ENCODE results near the gene MYO1D. TPM values are rescaled to one million over a fixed set of nuclear protein-coding genes. Genes with fewer than 3 reads are reported as not detected.
"Not testable (repeated sequence)": the region's sequence is repeated elsewhere in the genome, so short reads cannot be mapped to it uniquely, and the experiment has no call there.

MYO1D gene
- total RNA-seq, 2 experiments from 2014 or later, result 0.09 to 0.89 TPM

DNA sequence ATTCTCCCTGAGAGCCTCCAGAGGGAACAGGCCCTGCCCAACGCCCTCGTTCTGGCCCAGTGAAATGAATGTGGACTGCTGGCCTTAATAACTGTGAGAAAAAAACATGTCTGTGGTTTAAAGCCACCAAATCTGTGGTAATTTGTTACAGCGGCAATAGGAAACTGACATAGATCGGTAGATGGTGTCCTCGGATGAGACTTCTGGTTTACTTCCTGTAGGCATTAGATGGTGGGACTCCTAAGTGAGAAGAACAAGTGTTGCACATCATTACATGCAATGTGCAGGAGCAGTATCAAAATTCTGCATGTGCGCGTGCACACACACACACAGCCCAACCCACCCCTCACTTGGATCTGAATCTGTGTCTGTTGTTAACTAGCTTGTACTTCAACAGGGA lies 348.1 kb downstream of the MYO1D start:
- H3K27ac ChIP-seq (ENCODE audit: low read depth, low read length, poor library complexity, severe bottlenecking), result no peak overlapping the region
- BruUV-seq (replicated peaks), result no TSS peak
- H2AFZ ChIP-seq (ENCODE audit: low read length), result no peak overlapping the region
- no peaks in the 10 kb centered on the region for H3K9me2 ChIP-seq (ENCODE audit: insufficient read depth, low read length)
- H3K4me3 ChIP-seq (ENCODE audit: low read depth, low read length, poor library complexity, severe bottlenecking), result no peak overlapping the region
- POLR2A ChIA-PET, result no interaction called here
- H4K20me1 ChIP-seq (ENCODE audit: insufficient read depth, low read length), result no peaks in the 10 kb centered on the region
- intact Hi-C loops (cut with micrococcal nuclease; ENCODE audit: unreplicated experiment), result no loop called here
- no peaks in the 10 kb centered on the region for H3K36me3 ChIP-seq (ENCODE audit: insufficient read depth, low read length)
- H3K4me2 ChIP-seq (ENCODE audit: low read length), result no peak overlapping the region
- H3K9me3 ChIP-seq (ENCODE audit: low read length), result no peaks in the 10 kb centered on the region
- CTCF ChIA-PET (ENCODE audit: unreplicated experiment), result no interaction called here
- TF ChIP-seq EZH2phosphoT487 (IDR thresholded peaks at IDR 0.05; ENCODE audit: borderline replicate concordance, low read depth, low read length), result no peak
- TF ChIP-seq, protein P1, sequence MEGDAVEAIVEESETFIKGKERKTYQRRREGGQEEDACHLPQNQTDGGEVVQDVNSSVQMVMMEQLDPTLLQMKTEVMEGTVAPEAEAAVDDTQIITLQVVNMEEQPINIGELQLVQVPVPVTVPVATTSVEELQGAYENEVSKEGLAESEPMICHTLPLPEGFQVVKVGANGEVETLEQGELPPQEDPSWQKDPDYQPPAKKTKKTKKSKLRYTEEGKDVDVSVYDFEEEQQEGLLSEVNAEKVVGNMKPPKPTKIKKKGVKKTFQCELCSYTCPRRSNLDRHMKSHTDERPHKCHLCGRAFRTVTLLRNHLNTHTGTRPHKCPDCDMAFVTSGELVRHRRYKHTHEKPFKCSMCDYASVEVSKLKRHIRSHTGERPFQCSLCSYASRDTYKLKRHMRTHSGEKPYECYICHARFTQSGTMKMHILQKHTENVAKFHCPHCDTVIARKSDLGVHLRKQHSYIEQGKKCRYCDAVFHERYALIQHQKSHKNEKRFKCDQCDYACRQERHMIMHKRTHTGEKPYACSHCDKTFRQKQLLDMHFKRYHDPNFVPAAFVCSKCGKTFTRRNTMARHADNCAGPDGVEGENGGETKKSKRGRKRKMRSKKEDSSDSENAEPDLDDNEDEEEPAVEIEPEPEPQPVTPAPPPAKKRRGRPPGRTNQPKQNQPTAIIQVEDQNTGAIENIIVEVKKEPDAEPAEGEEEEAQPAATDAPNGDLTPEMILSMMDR (conservative IDR thresholded peaks at IDR 0.05; ENCODE audit: low read length), result no peak
- H3K79me2 ChIP-seq (ENCODE audit: insufficient read depth, low read depth, low read length), result no peaks in the 10 kb centered on the region
- DNase-seq (ENCODE audit: low spot score), result no peak
- peaks cover 16% of the 10 kb centered on the region for H3K4me1 ChIP-seq (ENCODE audit: insufficient read depth, low read length, poor library complexity, severe bottlenecking)

GRCh38 chr17:32527146-32527545 lies 349.8 kb downstream of the MYO1D start:
- H3K4me1 ChIP-seq (ENCODE audit: insufficient read depth, low read length, poor library complexity, severe bottlenecking), result peaks cover 33% of the 10 kb centered on the region
- no peak overlapping the region for H2AFZ ChIP-seq (ENCODE audit: low read length)
- CTCF ChIA-PET (ENCODE audit: unreplicated experiment), result no interaction called here
- no peak for DNase-seq (ENCODE audit: low spot score)
- H3K79me2 ChIP-seq (ENCODE audit: insufficient read depth, low read depth, low read length), result no peaks in the 10 kb centered on the region
- no peak overlapping the region for H3K27ac ChIP-seq (ENCODE audit: low read depth, low read length, poor library complexity, severe bottlenecking)
- H3K4me2 ChIP-seq (ENCODE audit: low read length), result no peak overlapping the region
- intact Hi-C loops (cut with micrococcal nuclease; ENCODE audit: unreplicated experiment), result no loop called here
- H3K4me3 ChIP-seq (ENCODE audit: low read depth, low read length, poor library complexity, severe bottlenecking), result no peak overlapping the region
- no peaks in the 10 kb centered on the region for H3K9me3 ChIP-seq (ENCODE audit: low read length)
- TF ChIP-seq EZH2phosphoT487 (IDR thresholded peaks at IDR 0.05; ENCODE audit: borderline replicate concordance, low read depth, low read length), result no peak
- TF ChIP-seq, protein P1 (conservative IDR thresholded peaks at IDR 0.05; ENCODE audit: low read length), result no peak
- no TSS peak for BruUV-seq (replicated peaks)
- H3K9me2 ChIP-seq (ENCODE audit: insufficient read depth, low read length), result no peaks in the 10 kb centered on the region
- no peaks in the 10 kb centered on the region for H3K36me3 ChIP-seq (ENCODE audit: insufficient read depth, low read length)
- H4K20me1 ChIP-seq (ENCODE audit: insufficient read depth, low read length), result no peaks in the 10 kb centered on the region
- POLR2A ChIA-PET, result no interaction called here

GRCh38 chr17:32525122-32525521 lies 351.8 kb downstream of the MYO1D start:
- intact Hi-C loops (cut with micrococcal nuclease; ENCODE audit: unreplicated experiment), result no loop called here
- POLR2A ChIA-PET, result interaction anchor here (0.6 to 0.9 kb wide), 5 partner anchors 8 to 599 kb away, joined by 3 to 4 read pairs (median 3); no protein-coding TSS in a partner anchor
- H3K36me3 ChIP-seq (ENCODE audit: insufficient read depth, low read length), result no peaks in the 10 kb centered on the region

DNA sequence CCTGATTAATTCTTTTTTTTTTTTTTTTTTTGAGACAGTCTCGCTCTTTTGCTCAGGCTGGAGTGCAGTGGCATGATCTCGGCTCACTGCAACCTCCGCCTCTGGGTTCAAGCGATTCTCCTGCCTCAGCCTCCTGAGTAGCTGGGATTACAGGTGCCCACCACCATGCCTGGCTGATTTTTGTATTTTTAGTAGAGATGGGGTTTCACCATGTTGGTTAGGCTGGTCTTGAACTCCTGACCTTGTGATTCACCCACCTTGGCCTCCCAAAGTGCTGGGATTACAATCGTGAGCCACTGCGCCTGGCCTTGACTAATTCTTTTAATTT lies 352.4 kb downstream of the MYO1D start:
- CTCF ChIA-PET (ENCODE audit: unreplicated experiment); H3K36me3 ChIP-seq (ENCODE audit: insufficient read depth, low read length); intact Hi-C loops (cut with micrococcal nuclease; ENCODE audit: unreplicated experiment); H2AFZ ChIP-seq (ENCODE audit: low read length); H3K9me3 ChIP-seq (ENCODE audit: low read length); H3K9me2 ChIP-seq (ENCODE audit: insufficient read depth, low read length); H4K20me1 ChIP-seq (ENCODE audit: insufficient read depth, low read length); H3K79me2 ChIP-seq (ENCODE audit: insufficient read depth, low read depth, low read length); BruUV-seq (replicated peaks); DNase-seq (ENCODE audit: low spot score): not testable (repeated sequence)
- Histone ChIP-seq H3K4me3 (ENCODE audit: low read depth, low read length, poor library complexity, severe bottlenecking) (peak overlapping the region; percentile 46), H3K4me1 (ENCODE audit: insufficient read depth, low read length, poor library complexity, severe bottlenecking) (peaks cover 42% of the 10 kb centered on the region), H3K4me2 (ENCODE audit: low read length) (peak overlapping the region; percentile 71), H3K27ac (ENCODE audit: low read depth, low read length, poor library complexity, severe bottlenecking) (peak overlapping the region; percentile 56)
- POLR2A ChIA-PET, result interaction anchor here (0.6 to 2.6 kb wide), 7 partner anchors 9 to 598 kb away, joined by 3 to 14 read pairs (median 4); no protein-coding TSS in a partner anchor

More at GRCh38 chr17:32525122-32525521, 351.8 kb downstream of the MYO1D start:
- H3K4me2 ChIP-seq (ENCODE audit: low read length), result 0 out of 2 replicates have a peak overlapping the region, but pooled peaks have one; percentile 1
- no peak for TF ChIP-seq EZH2phosphoT487 (IDR thresholded peaks at IDR 0.05; ENCODE audit: borderline replicate concordance, low read depth, low read length)
- TF ChIP-seq, protein P1 (conservative IDR thresholded peaks at IDR 0.05; ENCODE audit: low read length), result no peak
- H3K9me2 ChIP-seq (ENCODE audit: insufficient read depth, low read length), result no peaks in the 10 kb centered on the region
- no peaks in the 10 kb centered on the region for H3K9me3 ChIP-seq (ENCODE audit: low read length)
- H3K4me3 ChIP-seq (ENCODE audit: low read depth, low read length, poor library complexity, severe bottlenecking), result no peak overlapping the region
- DNase-seq (ENCODE audit: low spot score), result no peak
- H3K79me2 ChIP-seq (ENCODE audit: insufficient read depth, low read depth, low read length), result no peaks in the 10 kb centered on the region
- H3K27ac ChIP-seq (ENCODE audit: low read depth, low read length, poor library complexity, severe bottlenecking), result no peak overlapping the region
- no peak overlapping the region for H2AFZ ChIP-seq (ENCODE audit: low read length)
- peaks cover 36% of the 10 kb centered on the region for H3K4me1 ChIP-seq (ENCODE audit: insufficient read depth, low read length, poor library complexity, severe bottlenecking)
- CTCF ChIA-PET (ENCODE audit: unreplicated experiment), result interaction anchor here (0.6 kb wide), 1 partner anchor 983 kb away, joined by 3 read pairs; no protein-coding TSS in a partner anchor
- no TSS peak for BruUV-seq (replicated peaks)
- no peaks in the 10 kb centered on the region for H4K20me1 ChIP-seq (ENCODE audit: insufficient read depth, low read length)
